Stimulated activated CD4-positive, alpha-beta T cell treated with anti-CD3 and anti-CD28 coated beads, Interleukin-2, amount 100 ng/mL, for 48 hours (primary cell): ENCODE measurements around the gene MYMX.

Experiments
- DNase-seq, 2 donors: peaks; one replicate each; pipeline ENCODE4 v3.0.0-alpha.2; 2020

MYMX gene

GRCh38 chr6:44253307-44254101 is 36.8 kb downstream of the MYMX start:
- DNase-seq = peak; percentile 57 to 67

GRCh38 chr6:44254191-44255104 is 37.7 kb downstream of the MYMX start:
- peak in 1 of 2 donors; percentile 40 for DNase-seq

DNA sequence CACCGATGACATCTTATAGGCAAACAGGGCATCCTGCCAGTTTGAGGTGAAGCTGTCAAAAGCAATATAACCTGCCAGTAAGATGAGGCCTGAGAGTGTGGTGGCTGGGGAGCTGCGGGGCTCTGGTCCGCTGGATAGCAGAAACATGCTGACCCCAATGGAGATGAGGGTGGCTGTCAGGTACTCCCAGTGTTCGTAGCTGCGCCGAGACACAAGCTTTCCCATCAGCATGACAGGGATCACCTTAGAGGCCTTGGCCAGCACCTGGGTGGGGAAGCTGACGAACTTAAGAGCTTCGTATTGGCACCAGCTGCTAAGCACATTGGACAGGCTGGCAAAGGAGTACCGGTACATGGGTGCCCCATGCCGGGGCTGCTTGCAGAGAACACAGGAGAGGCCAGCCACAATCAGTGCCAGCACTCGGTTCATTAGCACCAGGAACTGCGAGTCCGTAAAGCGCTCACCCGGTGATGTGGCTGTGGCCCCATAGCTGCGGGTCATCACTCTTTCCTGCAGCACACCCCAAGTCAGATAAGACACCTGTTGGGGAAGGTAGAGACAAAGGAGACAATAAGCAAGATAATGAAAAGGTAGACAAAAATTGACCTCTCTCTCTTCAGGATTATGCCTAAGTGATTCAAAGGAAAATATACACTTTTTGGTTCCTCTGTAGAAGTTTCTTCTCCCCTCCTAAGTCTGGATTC is 38.5 kb downstream of the MYMX start:
- DNase-seq = peak in 1 of 2 donors; percentile 44

GRCh38 chr6:44255871-44256774 is 39.4 kb downstream of the MYMX start:
- DNase-seq = no peak

GRCh38 chr6:44256775-44257024 is 40.0 kb downstream of the MYMX start:
- no peak for DNase-seq

GRCh38 chr6:44257025-44257752 is 40.5 kb downstream of the MYMX start, which contains the start of gene SLC35B2:
SLC35B2 (minus strand) TSS chr6:44257528; CDS start chr6:44257410, 118 bp downstream.
- DNase-seq = peak; percentile 52 to 67

GRCh38 chr6:44257753-44258324 is 41.1 kb downstream of the MYMX start:
- no peak for DNase-seq

DNA sequence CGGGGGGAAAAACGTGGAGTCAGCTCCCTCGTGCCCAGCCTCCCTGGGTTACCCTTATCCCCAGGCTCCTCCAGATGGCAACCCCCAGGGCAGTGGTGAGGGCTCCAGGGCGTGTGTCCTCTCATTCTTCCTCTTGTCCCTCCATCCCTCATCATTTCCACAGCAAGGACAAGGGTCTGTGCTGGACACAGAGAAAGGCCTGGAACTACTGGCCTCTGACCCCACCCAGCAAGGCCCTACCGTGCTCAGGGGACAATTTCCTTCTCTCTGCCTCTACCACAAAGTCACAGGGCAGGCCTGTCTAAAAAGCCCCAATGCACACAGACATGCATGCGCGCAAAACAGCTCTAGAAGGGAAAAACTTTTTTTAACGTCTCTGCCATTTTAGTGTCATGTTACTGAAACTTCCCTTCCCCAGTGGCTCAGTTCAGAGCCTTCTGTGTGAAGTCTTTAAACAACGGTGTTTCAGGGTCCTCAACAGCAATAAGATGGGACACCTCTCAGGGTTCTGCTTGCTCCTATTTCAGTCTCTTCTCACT is 41.7 kb downstream of the MYMX start:
- DNase-seq = no peak

DNA sequence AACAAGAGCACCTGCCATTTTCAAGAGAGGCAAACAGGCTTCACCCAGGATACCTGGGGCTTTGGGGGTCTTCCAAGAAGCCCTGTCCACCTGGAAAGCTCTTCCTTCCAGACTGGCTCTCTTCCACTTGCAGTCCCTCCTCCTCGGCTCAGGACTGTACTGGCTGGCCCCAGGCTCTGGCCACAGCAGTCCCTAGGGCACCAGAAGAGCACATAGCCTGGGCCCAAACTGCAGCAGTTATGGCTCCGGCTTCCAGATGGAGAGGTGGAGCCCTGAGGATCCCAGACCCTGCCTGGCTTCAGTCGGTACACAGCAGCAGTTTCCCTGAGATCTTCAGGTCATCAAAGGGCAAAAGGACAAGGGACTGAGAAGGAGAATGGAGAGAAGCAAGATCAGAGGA is 42.2 kb downstream of the MYMX start:
- DNase-seq = no peak

DNA sequence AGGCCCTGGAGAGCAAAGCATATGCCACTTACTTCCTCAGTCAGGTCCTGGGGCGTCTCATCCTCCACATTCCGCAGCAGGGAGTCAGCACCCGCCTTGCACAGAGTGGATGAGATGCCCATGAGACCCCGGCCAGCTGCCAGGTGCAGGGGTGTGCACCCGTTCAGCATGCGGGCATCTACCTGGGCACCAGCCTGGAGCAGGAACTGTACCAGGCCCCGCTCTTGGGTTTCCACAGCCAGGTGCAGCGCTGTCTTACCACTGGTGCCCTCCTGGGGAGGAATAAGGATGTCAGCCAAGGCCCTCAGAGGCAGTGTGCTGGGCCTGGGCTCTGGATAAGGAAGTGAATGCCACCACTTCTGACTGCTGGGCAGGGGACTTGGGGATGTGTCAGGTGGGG is 43.3 kb downstream of the MYMX start:
- DNase-seq = no peak

DNA sequence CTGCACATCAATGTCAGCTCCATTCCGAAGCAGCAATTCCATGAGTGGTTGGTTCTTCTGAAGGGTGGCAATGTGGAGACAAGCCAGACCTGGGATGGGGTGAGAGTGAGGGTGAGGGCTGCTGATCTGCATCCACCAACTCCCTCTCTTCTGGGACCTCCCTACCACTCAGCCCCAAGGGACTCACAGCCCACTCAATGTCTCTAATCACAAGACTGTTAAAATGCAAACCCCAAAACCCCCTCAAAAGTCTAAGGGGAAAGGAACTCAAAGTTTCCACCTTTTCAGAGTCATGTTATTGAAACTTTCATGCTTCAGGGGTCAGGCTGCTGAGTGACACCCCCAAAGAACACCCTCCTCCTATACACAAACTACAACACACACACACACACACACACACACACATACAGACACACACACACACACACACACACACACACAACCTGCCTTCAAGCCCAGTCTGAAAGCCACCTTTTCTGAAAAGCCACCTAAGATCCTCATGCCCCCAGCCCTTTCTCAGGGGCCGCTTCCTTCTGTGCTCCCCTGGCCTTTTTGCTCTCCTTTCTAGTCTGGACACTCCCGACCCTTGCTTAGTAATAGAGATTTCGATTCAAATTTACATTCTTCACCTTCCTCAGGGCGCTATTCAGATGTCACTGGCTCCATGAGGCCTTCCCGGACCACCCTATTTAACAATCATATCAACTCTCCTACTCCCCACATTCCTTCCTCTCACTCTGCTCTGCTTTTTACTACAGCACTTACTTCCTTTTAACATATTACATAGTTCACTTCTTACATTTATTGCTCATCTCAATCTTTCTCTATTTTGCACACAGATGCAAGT is 43.9 kb downstream of the MYMX start:
- no peak for DNase-seq

DNA sequence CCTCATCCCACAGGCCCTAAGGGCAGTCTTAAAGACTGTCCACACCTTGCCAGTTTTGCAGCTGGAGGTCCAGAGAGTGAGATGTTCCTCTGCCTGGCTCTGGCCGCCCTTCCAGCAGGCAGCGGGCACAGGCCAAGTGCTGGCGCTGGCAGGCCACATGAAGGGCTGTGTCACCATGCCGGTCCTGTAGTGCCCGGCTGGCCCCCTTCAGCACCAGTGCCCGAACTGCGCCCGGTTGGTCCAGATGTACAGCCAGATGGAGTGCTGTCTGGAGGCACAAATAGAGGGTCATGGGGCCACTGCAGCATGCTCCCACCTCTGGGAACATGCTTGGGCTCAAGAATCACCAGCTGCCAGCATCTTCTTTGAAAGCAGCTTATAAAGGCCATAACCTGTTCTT is 44.9 kb downstream of the MYMX start:
- no peak for DNase-seq

- no peak for DNase-seq
Observed at GRCh38 chr6:44262467-44263353, 46.0 kb downstream of the MYMX start.

DNA sequence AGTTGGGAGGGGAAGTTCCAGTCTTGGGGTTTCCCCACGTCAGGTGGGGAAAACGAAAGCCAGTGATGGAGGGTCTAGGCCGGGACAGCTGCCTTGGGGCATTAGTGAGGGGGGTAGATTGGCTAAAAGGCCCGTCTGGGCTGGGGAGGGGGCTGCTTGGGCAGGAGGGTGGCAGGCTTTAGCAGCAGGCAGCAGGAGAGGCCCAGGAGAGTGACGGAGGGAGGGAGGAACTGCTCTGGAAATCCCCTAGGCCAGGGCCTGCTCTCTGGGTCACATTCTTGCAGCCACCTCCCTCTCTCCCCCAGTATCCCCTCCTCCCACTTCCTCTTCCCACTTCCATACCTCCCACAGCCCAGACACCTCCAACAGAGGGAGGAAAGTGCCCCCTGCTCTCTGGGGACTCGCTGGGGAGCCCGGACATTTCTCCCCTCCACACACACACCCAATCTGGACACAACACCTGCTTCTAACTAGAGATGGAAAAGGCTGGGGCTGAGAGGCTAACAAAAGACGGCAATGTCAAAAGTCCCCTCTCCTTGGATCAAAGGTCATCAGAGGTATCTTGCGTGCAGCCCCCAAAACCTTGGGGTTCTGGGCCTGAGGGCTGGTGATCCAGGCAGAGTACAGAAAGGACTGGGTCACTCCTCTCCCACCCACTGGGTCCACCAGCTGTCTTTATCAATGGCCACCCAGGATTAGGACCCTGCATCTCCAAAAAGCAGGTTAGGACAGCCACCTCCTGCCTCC is 46.8 kb downstream of the MYMX start:
- DNase-seq = no peak

DNA sequence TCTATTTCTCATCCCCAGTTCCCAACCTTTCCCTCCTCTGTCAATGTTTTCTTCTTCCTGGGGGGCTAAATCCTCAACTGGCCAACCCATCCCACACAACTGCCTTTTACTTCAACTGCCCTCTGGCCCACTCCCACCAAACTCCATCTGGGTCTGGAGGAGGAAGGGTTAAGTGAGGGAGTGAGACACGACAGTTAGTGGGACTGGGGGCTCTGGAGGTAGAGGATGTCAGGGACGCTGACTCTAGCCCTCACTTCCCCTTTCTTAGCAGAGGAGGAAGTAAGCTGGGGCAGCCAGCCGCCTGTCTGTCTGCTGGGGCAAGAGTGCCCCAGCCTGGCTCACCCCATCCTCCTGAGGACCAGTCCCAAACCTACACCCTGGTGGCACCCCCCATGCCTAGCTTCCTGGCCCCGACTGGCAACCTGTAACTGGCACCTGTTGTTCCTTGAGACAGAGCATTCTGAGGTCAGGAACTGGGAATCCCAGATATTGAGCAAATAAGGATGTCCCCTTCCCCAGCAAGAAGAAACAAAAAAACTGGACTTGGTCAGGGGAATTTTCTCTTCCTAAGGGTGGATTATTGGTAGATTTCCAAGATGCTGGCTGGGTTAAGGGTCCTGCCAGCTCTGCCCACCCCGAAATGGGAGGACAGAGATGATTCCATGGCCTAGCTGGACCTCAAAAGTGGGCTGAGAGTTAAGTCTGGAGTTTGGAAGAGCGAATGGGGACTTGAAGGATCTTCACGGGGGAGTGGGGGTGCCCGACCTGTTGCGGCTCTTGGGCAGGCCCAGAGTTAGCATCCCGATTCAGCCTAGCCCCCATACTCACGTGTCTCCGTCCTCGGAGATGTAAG is 47.7 kb downstream of the MYMX start:
- DNase-seq = no peak

DNA sequence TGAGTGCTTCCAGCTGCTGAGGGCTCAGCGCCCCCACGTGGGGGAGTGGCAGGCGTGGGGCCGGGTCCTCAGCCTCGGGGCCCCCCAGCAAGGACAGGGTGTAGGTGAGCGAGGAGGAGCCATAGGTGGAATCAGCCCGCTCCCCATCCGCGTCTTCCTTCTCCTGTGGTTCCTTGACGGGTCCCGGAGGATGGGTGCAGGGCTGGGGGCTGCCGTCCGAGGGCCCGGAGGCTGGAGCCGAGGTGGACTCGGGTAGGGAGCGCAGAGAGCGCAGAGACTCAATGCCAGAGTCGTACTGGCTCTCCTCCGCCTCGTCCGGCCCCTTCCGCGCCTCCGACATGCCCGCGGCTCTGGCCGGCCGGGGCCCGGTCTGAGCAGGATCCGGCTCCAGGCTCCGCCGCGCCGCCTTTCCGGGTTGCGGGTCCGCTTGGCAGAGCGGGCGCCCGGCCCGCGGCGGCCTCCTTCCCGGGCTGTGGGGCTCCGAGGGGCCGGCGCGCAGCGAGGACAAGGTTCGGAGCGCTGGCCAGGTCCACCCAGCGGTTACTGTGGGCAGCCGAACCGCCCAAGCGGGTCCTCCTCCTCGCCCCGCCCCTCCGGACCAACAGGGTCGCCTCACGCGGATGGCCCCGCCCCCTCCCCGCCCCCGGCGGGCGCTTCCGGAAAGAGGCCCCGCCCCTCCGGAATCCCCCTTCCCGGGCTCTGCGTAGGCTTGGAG is 48.4 kb downstream of the MYMX start, which contains the start of gene NFKBIE:
Gene NFKBIE (minus strand): TSS at position 545 of the 715 bp plus-strand sequence. CDS start 205 bp downstream, at position 340.
- peak; percentile 95 to 98 for DNase-seq
